GM19351 (cell line): ENCODE results near the gene SMAD7.
"Not testable (repeated sequence)": the region's sequence is repeated elsewhere in the genome, so short reads cannot be mapped to it uniquely, and the experiment has no call there.

Source experiments
- ATAC-seq: cut with Tn5 transposase; IDR thresholded peaks from one replicate; pipeline ENCODE4 v1.9.1; 2021; ENCODE audit warnings: mild to moderate bottlenecking, moderate library complexity; ENCODE audit not compliant: unreplicated experiment

SMAD7 gene

GRCh38 chr18:48884306-48884705, 66.5 kb downstream of the SMAD7 start:
- ATAC-seq = no peak

GRCh38 chr18:48882379-48882778, 68.4 kb downstream of the SMAD7 start:
- ATAC-seq = no peak

GRCh38 chr18:48880931-48881330, 69.8 kb downstream of the SMAD7 start:
- ATAC-seq = no peak

- ATAC-seq = no peak
Measured at GRCh38 chr18:48879008-48879431, 71.7 kb downstream of the SMAD7 start.

- ATAC-seq = no peak
Measured at GRCh38 chr18:48878471-48878870, 72.3 kb downstream of the SMAD7 start.

GRCh38 chr18:48877941-48878340, 72.8 kb downstream of the SMAD7 start:
- no peak for ATAC-seq

GRCh38 chr18:48876590-48876989, 74.2 kb downstream of the SMAD7 start:
- no peak for ATAC-seq

- no peak for ATAC-seq
Measured at GRCh38 chr18:48875942-48876511, 74.7 kb downstream of the SMAD7 start.

- no peak for ATAC-seq
Measured at GRCh38 chr18:48875314-48875941, 75.3 kb downstream of the SMAD7 start.

GRCh38 chr18:48874701-48875162, 76.0 kb downstream of the SMAD7 start:
- ATAC-seq = no peak

GRCh38 chr18:48874233-48874632, 76.5 kb downstream of the SMAD7 start:
- ATAC-seq = no peak

GRCh38 chr18:48872234-48873145, 78.3 kb downstream of the SMAD7 start:
- ATAC-seq = no peak

GRCh38 chr18:48871391-48872166, 79.2 kb downstream of the SMAD7 start:
- ATAC-seq = no peak

- ATAC-seq = not testable (repeated sequence)
Measured at GRCh38 chr18:48870926-48871325, 79.8 kb downstream of the SMAD7 start.
